GM12801 (cell line): ENCODE measurements around the gene PADI1.

Source experiments
- TF ChIP-seq, protein P1 (sequence below): IDR thresholded peaks from one replicate; pipeline ENCODE4 v1.5.1; 2011; ENCODE audit warnings: control low read depth; ENCODE audit not compliant: insufficient read length; ENCODE audit errors: extremely low read depth

PADI1 gene

DNA sequence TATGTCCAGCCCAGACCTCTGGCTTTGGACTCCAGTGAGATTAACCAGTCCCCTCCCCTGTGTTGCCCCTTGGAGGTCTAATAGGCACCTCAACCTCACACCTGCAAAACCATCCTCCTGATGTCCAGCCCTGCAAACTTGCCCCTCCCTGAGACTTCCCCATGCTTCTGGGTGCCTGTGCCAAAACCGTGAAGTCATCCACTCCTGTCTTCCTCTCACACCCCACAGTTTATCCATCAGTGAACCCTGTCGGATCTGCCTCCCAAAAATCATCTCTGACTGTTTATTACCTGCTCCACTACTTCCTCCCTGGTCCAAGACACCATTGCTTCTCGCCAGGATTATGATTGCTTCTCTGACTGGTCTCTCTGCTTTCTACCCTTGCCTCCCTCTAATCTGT lies 31.7 kb upstream of the PADI1 start:
- TF ChIP-seq, protein P1, sequence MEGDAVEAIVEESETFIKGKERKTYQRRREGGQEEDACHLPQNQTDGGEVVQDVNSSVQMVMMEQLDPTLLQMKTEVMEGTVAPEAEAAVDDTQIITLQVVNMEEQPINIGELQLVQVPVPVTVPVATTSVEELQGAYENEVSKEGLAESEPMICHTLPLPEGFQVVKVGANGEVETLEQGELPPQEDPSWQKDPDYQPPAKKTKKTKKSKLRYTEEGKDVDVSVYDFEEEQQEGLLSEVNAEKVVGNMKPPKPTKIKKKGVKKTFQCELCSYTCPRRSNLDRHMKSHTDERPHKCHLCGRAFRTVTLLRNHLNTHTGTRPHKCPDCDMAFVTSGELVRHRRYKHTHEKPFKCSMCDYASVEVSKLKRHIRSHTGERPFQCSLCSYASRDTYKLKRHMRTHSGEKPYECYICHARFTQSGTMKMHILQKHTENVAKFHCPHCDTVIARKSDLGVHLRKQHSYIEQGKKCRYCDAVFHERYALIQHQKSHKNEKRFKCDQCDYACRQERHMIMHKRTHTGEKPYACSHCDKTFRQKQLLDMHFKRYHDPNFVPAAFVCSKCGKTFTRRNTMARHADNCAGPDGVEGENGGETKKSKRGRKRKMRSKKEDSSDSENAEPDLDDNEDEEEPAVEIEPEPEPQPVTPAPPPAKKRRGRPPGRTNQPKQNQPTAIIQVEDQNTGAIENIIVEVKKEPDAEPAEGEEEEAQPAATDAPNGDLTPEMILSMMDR: no peak

DNA sequence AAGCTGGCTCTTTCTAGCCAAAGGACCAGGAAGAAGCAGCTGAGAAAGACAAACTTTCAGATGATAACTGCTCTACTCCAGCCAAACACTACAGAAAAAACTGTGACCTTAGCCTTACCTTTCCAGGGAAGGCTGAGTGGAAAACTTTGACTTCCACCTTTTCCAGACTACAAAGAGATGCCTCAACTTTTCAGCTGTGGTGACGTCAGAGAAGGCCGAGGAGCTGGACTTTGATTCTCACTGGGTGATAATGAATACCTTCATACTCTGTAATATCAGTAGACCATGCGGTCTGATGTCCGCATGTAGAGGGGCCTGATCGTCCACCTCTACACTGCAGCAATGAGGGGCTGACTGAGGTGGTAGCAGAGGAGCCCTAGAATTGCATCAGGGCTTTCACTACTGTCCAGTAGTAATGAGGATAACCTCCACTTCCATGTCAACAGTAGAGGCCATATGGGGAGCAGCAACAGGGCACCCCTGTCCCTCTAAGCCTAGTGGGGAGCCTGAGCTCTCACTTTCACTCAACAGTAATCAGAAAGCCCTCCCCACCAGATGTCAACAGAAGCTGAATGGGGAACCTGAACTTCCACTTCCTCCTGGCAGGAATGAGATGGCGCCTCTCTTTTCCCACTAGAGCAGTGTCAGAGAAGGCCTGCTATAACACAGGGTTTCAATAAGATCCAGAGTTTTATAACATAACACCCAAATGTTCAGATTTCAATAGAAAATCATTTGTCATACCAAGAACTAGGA lies 28.4 kb upstream of the PADI1 start:
- TF ChIP-seq, protein P1: no peak

DNA sequence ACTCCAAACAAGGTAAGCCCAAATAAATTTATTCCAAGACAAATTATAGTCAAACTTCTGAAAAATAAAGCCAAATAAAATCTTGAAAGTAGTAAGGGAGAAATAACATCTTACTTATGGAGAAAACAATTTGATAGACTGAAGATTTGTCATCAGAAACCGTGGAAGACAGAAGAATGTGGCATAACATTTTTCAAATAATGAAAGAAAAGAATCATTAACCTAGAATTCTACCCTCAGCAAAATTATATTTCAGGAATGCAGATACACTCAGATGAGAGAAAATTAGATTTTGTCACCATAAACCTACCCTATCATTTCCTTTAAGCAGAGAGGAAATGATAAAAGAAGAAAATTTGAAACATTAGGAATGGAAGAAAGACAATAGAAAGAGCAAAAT lies 27.3 kb upstream of the PADI1 start:
- TF ChIP-seq, protein P1: no peak

DNA sequence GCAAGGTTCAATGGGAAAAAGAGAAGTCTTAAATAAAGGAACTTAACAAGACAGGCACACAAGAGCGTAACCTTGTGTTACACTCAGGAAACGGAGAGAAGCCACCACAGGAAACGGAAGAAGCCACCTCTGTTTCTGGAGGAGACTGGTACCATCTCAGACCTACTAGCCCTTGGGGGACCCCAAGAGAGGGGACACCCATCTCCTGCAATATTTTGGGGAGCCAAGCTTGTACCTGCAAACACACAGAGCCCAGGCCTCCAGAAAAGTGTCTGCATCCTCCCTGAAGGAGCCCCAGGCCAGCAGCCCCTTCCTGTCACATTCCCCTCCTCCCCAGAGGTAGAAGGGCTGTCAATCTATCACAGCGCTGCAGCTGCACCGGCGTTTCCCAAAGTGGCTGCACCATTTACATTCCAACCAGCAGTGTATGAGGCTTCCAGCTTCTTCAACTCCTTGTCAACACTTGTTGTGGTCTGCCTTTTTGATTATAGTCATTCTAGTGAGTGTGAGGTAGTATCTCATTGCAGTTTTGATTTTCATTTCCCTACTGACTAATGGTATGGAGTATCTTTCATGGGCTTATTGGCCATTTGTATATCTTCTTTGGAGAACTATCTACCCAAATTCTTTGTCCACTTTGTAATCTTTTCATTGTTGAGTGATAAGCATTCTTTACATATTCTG lies 23.0 kb upstream of the PADI1 start:
- TF ChIP-seq, protein P1: no peak

DNA sequence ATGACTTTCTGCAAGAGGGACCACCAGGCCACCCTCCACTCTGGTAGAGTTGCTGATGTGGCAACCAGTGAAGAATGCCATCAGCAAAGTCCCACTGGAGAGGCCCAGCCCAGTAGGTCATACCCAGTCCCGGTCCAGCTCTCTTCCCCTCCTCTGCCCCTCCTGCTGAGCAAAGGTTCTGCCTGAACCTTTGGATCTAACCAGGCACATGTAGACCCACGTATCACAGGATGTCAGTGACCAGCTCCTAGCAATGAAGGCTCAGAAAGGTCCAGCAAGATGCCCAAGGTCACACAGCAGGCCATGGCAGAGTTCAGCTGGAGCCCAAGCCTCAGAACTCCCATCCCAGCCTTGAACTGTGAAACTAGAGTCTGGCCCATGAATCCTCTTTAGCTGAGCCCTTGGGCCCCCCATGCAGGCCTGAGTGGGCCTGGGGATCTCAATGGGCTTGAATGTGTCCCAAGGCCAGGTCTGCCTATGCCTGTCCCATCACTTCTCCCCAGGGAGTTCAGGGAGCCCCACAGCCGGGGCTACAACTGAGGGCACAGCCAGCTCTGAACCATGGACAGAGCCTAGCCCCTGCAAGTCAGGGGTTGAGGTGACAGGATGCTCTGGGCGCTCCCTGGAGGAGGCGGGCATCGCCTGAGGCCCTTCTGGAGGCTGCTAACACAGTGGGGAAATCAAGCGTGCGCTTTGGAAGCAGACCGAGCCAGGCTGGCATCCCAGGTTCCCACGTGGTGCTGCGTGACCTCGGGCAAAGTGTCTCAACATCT lies 21.4 kb upstream of the PADI1 start:
- TF ChIP-seq, protein P1: no peak

DNA sequence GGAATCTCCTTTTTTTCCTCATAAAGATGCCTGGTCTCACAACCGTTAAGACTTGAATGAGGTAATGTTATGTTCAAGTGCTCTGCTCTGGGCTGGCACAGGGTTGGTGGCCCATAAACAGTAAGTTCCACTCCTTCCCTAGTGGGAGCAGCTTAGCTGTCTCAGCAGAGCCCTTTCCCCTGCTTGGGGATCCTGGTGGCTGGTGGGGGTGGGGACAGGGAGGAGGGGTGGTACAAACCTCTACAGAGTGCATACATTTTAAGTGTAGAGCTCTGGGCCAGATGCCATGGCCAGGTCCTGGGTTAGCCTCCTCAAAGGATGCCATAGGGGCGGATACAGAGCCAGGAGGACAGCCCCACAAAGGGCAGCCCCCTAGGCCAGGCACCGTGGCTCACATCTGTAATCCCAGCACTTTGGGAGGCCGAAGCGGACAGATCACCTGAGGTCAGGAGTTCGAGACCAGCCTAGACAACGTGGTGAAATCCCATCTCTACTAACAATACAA lies 20.7 kb upstream of the PADI1 start:
- TF ChIP-seq, protein P1: no peak

DNA sequence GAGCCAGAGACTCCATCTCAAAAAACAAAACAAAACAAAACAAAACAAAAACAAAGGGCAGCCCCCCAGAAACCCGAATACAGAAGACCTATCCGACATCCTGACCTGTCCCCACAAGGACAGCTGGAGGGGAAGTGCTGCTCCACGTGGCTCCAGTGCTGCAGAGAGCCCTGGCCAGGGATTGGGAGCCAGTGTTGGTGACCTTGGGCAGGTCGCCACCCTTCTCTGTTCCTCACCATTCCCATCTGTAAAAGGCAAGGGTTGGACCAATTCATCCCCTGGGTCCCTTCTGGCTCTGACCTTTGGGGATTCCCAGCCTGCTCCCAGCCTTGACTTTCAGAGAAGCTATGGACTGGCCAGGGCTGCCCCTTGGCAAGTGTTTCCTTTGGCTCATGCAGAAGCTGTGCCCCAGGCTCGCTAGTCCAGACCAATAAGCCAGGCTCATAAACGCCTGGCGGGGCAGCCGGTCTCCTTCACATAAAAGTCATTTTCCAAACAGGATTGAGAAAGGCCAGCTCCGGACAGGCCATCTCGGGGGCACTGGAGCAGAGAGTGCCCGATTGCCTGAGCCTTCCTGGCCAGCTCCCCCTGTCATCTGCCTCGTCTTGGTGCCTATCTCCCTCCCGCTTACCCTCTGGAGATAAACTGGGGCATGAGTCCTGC lies 20.0 kb upstream of the PADI1 start:
- TF ChIP-seq, protein P1: no peak
